Upper lobe of left lung (tissue), 6 donors: ENCODE results near the gene BLCAP. TPM values are rescaled to one million over a fixed set of nuclear protein-coding genes. Genes with fewer than 3 reads are reported as not detected.

Experiments
- ATAC-seq, 2 donors: fragments of 200-7000 bp; cut with Tn5 transposase; one replicate each; pipeline ENCODE4 v1.9.1; 2022; ENCODE audit warnings: mild to moderate bottlenecking in 2 of 2, moderate library complexity in 2 of 2; ENCODE audit not compliant: low FRiP score in 2 of 2
- DNase-seq, 2 donors: peaks; one replicate each; pipeline ENCODE4 v3.0.0-alpha.2; 2019 to 2020
- H3K27ac ChIP-seq, 4 donors: fragments of 200-600 bp; sonication (generic); one replicate each; pipeline ENCODE4 v1.5.1; 2016 to 2019
- H3K27me3 ChIP-seq, 4 donors: fragments of 200-600 bp; sonication (generic); one replicate each; pipeline ENCODE4 v1.5.1; 2017 to 2019
- H3K36me3 ChIP-seq, 4 donors: fragments of 200-600 bp; sonication (generic); one replicate each; pipeline ENCODE4 v1.5.1; 2016 to 2019
- H3K4me1 ChIP-seq, 4 donors: fragments of 200-600 bp; sonication (generic); one replicate each; pipeline ENCODE4 v1.5.1; 2018 to 2019
- H3K4me3 ChIP-seq, 4 donors: fragments of 200-600 bp; sonication (generic); one replicate each; pipeline ENCODE4 v1.5.1; 2017 to 2019; ENCODE audit warnings: mild to moderate bottlenecking in 2 of 4, moderate library complexity in 1 of 4
- H3K9me3 ChIP-seq, 4 donors: fragments of 200-600 bp; sonication (generic); one replicate each; pipeline ENCODE4 v1.5.1; 2018 to 2019
- CTCF ChIP-seq, 6 experiments: fragments of 450-650 bp in 4 of 6; fragments of 200-600 bp in 2 of 6; sonication (generic) in 2 of 6; IDR thresholded peaks; one replicate each; pipeline ENCODE4 v1.5.1; 2016 to 2019; ENCODE audit warnings: antibody characterized with exemption in 6 of 6
- EP300 ChIP-seq, 4 donors: sonication (generic); formaldehyde crosslinking; IDR thresholded peaks; one replicate each; pipeline ENCODE4 v1.5.1; 2017; ENCODE audit warnings: antibody characterized with exemption in 4 of 4, control low read depth in 2 of 4
- POLR2A ChIP-seq, 4 donors: fragments of 450-650 bp; IDR thresholded peaks; one replicate each; pipeline ENCODE4 v1.5.1; 2016 to 2017; ENCODE audit warnings: antibody characterized with exemption in 4 of 4, mild to moderate bottlenecking in 2 of 4
- POLR2AphosphoS5 ChIP-seq, 2 donors: sonication (generic); formaldehyde crosslinking; IDR thresholded peaks; one replicate each; pipeline ENCODE4 v1.5.1; 2017; ENCODE audit warnings: antibody characterized with exemption in 2 of 2
- WGBS, 2 donors: methylation state at CpG; one replicate each; pipeline ENCODE4 v1.1.5; 2017 to 2018; 5-methylcytosine and 5-hydroxymethylcytosine counted together
- total RNA-seq, 6 donors: library from RNA; depleted of rRNA in 4 of 6; stranded (reverse); fragments of >200 nt in 4 of 6; gene quantifications; one replicate each; pipeline versions ENCODE4 v1.1.0 to v1.2.1, GENCODE V29; 2016 to 2021
- donor health status: DM: no; HTN: no; CAD: no; lungs with moderate emphysema.
- donor health status: DM: no; HTN: yes; CAD: no; lungs with severe emphysema.

BLCAP gene
- total RNA-seq, 6 donors from 2014 or later, result 53.4 to 79.6 (median 66.6) TPM

GRCh38 chr20:37526238-37526838, 1.3 kb downstream of the BLCAP start:
- no peaks in the 10 kb centered on the region for H3K36me3 ChIP-seq
- ATAC-seq, result no peak
- no peaks in the 10 kb centered on the region for H3K9me3 ChIP-seq
- H3K27me3 ChIP-seq, result no peaks in the 10 kb centered on the region
- peak overlapping the region; percentile 91 to 99 (median 97) for H3K27ac ChIP-seq
- peak overlapping the region; percentile 50 to 100 (median 98) for H3K4me3 ChIP-seq
- peaks cover 33 to 62% (median 42%) of the 10 kb centered on the region in 4 donors for H3K4me1 ChIP-seq
- TF ChIP-seq POLR2AphosphoS5 (IDR thresholded peaks at IDR 0.05), result peak; percentile 11 to 17
- no peak for TF ChIP-seq CTCF (IDR thresholded peaks at IDR 0.05)
- DNase-seq, result peak in 1 of 2 donors; percentile 42
- WGBS, 2 donors, result 2 to 3% methylated on average over 9 to 10 of the region's 10 CpGs

GRCh38 chr20:37525810-37526209, 1.9 kb downstream of the BLCAP start:
- Histone ChIP-seq H3K36me3 (peaks cover 0 to 4% (median 1%) of the 10 kb centered on the region in 4 donors), H3K4me3 (peak overlapping the region in 3 of 4 donors; percentile 98 to 100 (median 99)), H3K27ac (peak overlapping the region; percentile 91 to 99 (median 97)), H3K4me1 (peaks cover 37 to 67% (median 44%) of the 10 kb centered on the region in 4 donors), H3K27me3 (no peaks in the 10 kb centered on the region), H3K9me3 (no peaks in the 10 kb centered on the region)
- 63 to 78% methylated on average over 4 to 5 of the region's 5 CpGs for WGBS, 2 donors
- DNase-seq (peak in 1 of 2 donors; percentile 12), ATAC-seq (no peak)
- TF ChIP-seq POLR2AphosphoS5 (IDR thresholded peaks at IDR 0.05), result no peak
- no peak for TF ChIP-seq POLR2A (IDR thresholded peaks at IDR 0.05)
- TF ChIP-seq EP300 (IDR thresholded peaks at IDR 0.05), result no peak
- no peak for TF ChIP-seq CTCF (IDR thresholded peaks at IDR 0.05)

GRCh38 chr20:37524859-37525708, 2.6 kb downstream of the BLCAP start:
- H3K27me3 ChIP-seq, result no peaks in the 10 kb centered on the region
- peak overlapping the region in 1 of 4 donors; percentile 97 for H3K27ac ChIP-seq
- WGBS, 2 donors, result 56 to 76% methylated on average over 6 of the region's 6 CpGs
- no peak overlapping the region for H3K4me3 ChIP-seq
- peaks cover 0 to 4% (median 1%) of the 10 kb centered on the region in 4 donors for H3K36me3 ChIP-seq
- H3K9me3 ChIP-seq, result no peaks in the 10 kb centered on the region
- no peak for TF ChIP-seq EP300 (IDR thresholded peaks at IDR 0.05)
- TF ChIP-seq POLR2AphosphoS5 (IDR thresholded peaks at IDR 0.05), result no peak
- TF ChIP-seq CTCF (IDR thresholded peaks at IDR 0.05), result no peak
- no peak for TF ChIP-seq POLR2A (IDR thresholded peaks at IDR 0.05)
- DNase-seq (peak in 1 of 2 donors; percentile 25), ATAC-seq (no peak)
- peaks cover 43 to 73% (median 47%) of the 10 kb centered on the region in 4 donors for H3K4me1 ChIP-seq

- TF ChIP-seq POLR2A (IDR thresholded peaks at IDR 0.05), result no peak
- no peak for TF ChIP-seq CTCF (IDR thresholded peaks at IDR 0.05)
- TF ChIP-seq EP300 (IDR thresholded peaks at IDR 0.05), result no peak
- TF ChIP-seq POLR2AphosphoS5 (IDR thresholded peaks at IDR 0.05), result no peak
- 79 to 81% methylated on average over 10 of the region's 10 CpGs for WGBS, 2 donors
- ATAC-seq (no peak), DNase-seq (peak in 1 of 2 donors; percentile 19)
- Histone ChIP-seq H3K9me3 (no peaks in the 10 kb centered on the region), H3K27ac (peak overlapping the region in 1 of 4 donors; percentile 16), H3K27me3 (no peaks in the 10 kb centered on the region), H3K4me1 (peaks cover 50 to 82% (median 56%) of the 10 kb centered on the region in 4 donors), H3K36me3 (peaks cover 0 to 4% (median 1%) of the 10 kb centered on the region in 4 donors), H3K4me3 (no peak overlapping the region)
Measured at GRCh38 chr20:37523911-37524700, 3.6 kb downstream of the BLCAP start.
